GM12865 (cell line): ENCODE data around the gene KLF13.

ENCODE experiments used
- DNase-seq: peaks from one replicate; pipeline ENCODE4 v3.0.0; 2010; ENCODE audit warnings: low read depth
- H3K4me3 ChIP-seq: 2 replicates; pipeline ENCODE4 v1.5.1; 2011; ENCODE audit warnings: mild to moderate bottlenecking, low read depth, low read length, control low read depth
- CTCF ChIP-seq: IDR thresholded peaks from 2 replicates; pipeline ENCODE4 v1.5.1; 2011; ENCODE audit warnings: low read length, control low read depth, low read depth, inconsistent platforms; ENCODE audit not compliant: insufficient read depth; ENCODE audit errors: missing control alignments

Gene KLF13

GRCh38 chr15:31366169-31366734 is 39.6 kb downstream of the KLF13 start:
- TF ChIP-seq CTCF: no peak
- DNase-seq: no peak
- no peak overlapping the region for H3K4me3 ChIP-seq

GRCh38 chr15:31367021-31367729 is 40.5 kb downstream of the KLF13 start:
- no peak for TF ChIP-seq CTCF
- no peak for DNase-seq
- H3K4me3 ChIP-seq: no peak overlapping the region

GRCh38 chr15:31367730-31368344 is 41.2 kb downstream of the KLF13 start:
- TF ChIP-seq CTCF: no peak
- peak; percentile 76 for DNase-seq
- no peak overlapping the region for H3K4me3 ChIP-seq

GRCh38 chr15:31369727-31370126 is 43.1 kb downstream of the KLF13 start:
- no peak for DNase-seq
- no peak overlapping the region for H3K4me3 ChIP-seq
- no peak for TF ChIP-seq CTCF

GRCh38 chr15:31371520-31372240 is 45.0 kb downstream of the KLF13 start:
- no peak overlapping the region for H3K4me3 ChIP-seq
- DNase-seq: no peak
- no peak for TF ChIP-seq CTCF

- TF ChIP-seq CTCF: no peak
- DNase-seq: no peak
- no peak overlapping the region for H3K4me3 ChIP-seq
Observed at GRCh38 chr15:31372635-31373091, 46.0 kb downstream of the KLF13 start.
